GM12878 (cell line): ENCODE data around the gene ELAPOR2. TPM values are rescaled to one million over a fixed set of nuclear protein-coding genes. Genes with fewer than 3 reads are reported as not detected.

Source experiments
- ATAC-seq: fragments of 200-7000 bp; cut with Tn5 transposase; 3 replicates; pipeline ENCODE4 v1.9.1; 2020; ENCODE audit warnings: mild to moderate bottlenecking, moderate library complexity
- BruUV-seq: library from RNA; stranded (reverse); fragments of 400-500 nt; replicated peaks from 2 replicates; lab custom pipeline; 2021; lab: Mats Ljungman, UMichigan
- CTCF ChIA-PET: fragments of 300-600 bp; sonication (Branson Sonifier 250); formaldehyde crosslinking; extraction: SDS; loops from one replicate; lab custom pipeline; 2021; ENCODE audit warnings: inconsistent platforms; lab: Yijun Ruan, JAX
- POLR2A ChIA-PET: fragments of 350-600 bp; formaldehyde crosslinking; extraction: SDS; loops from one replicate; lab custom pipeline; 2021; ENCODE audit warnings: inconsistent platforms; lab: Charles Lee
- RAD21 ChIA-PET: fragments of 300-600 bp; sonication (Branson Sonifier 250); formaldehyde crosslinking; loops from one replicate; lab custom pipeline; 2023; ENCODE audit warnings: antibody characterized with exemption; ENCODE audit not compliant: unreplicated experiment; lab: Charles Lee
- SMC1A ChIA-PET: fragments of 300-600 bp; sonication (Branson Sonifier 250); formaldehyde crosslinking; loops from one replicate; lab custom pipeline; 2023; ENCODE audit not compliant: unreplicated experiment, uncharacterized antibody; lab: Charles Lee
- DNase-seq: peaks from one replicate; pipeline ENCODE4 v3.0.0-alpha.2; 2011; ENCODE audit warnings: low read depth, low spot score
- FAIRE-seq: peaks from 3 replicates; lab custom pipeline; 2011; peaks lifted over from hg19 to GRCh38; lab: Jason Lieb, UNC
- H2AFZ ChIP-seq: 2 replicates; pipeline ENCODE4 v1.6.0; 2011; ENCODE audit warnings: low read depth, low read length, control low read depth; ENCODE audit not compliant: control insufficient read depth
- H3K27ac ChIP-seq: 2 replicates; pipeline ENCODE4 v1.5.1; 2011; ENCODE audit warnings: control low read depth; ENCODE audit not compliant: control insufficient read depth, insufficient read depth
- H3K27me3 ChIP-seq, 2 experiments: replicated peaks in 1 of 2; 2 replicates each; pipeline versions ENCODE4 v1.6.0 to v1.6.1; 2011; ENCODE audit warnings: low read length in 1 of 2; ENCODE audit not compliant: control insufficient read depth in 2 of 2, insufficient read depth in 2 of 2
- H3K36me3 ChIP-seq, 2 experiments: 2 replicates each; pipeline ENCODE4 v1.5.1; 2011; ENCODE audit warnings: low read length in 1 of 2; ENCODE audit not compliant: control insufficient read depth in 2 of 2, insufficient read depth in 2 of 2
- H3K4me1 ChIP-seq: 2 replicates; pipeline ENCODE4 v1.6.1; 2011; ENCODE audit warnings: mild to moderate bottlenecking, low read length, moderate library complexity, mixed read lengths; ENCODE audit not compliant: control insufficient read depth, insufficient read depth
- H3K4me2 ChIP-seq: 2 replicates; pipeline ENCODE4 v1.6.0; 2011; ENCODE audit warnings: control low read depth; ENCODE audit not compliant: control insufficient read depth, insufficient read depth
- H3K4me3 ChIP-seq: fragments of 200-600 bp; sonication (generic); 2 replicates; pipeline ENCODE4 v1.5.1; 2016
- H3K79me2 ChIP-seq: 2 replicates; pipeline ENCODE4 v1.6.0; 2011; ENCODE audit warnings: low read length; ENCODE audit not compliant: control insufficient read depth, insufficient read depth
- H3K9ac ChIP-seq: 2 replicates; pipeline ENCODE4 v1.8.0; 2011; ENCODE audit warnings: low read length, control low read depth, mixed read lengths; ENCODE audit not compliant: control insufficient read depth, insufficient read depth
- H3K9me3 ChIP-seq: replicated peaks from 3 replicates; pipeline ENCODE4 v1.5.1; 2011; ENCODE audit warnings: mild to moderate bottlenecking, low read length; ENCODE audit not compliant: control insufficient read depth, insufficient read depth
- H4K20me1 ChIP-seq: 2 replicates; pipeline ENCODE4 v1.6.0; 2011; ENCODE audit not compliant: control insufficient read depth, insufficient read depth
- CEBPZ ChIP-seq: fragments of 150-350 bp; IDR thresholded peaks from 2 replicates; pipeline ENCODE4 v1.6.1; 2016; ENCODE audit warnings: low read depth, low read length
- IRF3 ChIP-seq: fragments of 450-650 bp; IDR thresholded peaks from 2 replicates; pipeline ENCODE4 v1.6.1; 2014; ENCODE audit warnings: mild to moderate bottlenecking
- JUND ChIP-seq: IDR thresholded peaks from 2 replicates; pipeline ENCODE4 v1.6.1; 2012; ENCODE audit warnings: low read depth, mild to moderate bottlenecking, low read length, improper control_type of control experiment, moderate library complexity
- MYC ChIP-seq: IDR thresholded peaks from 2 replicates; pipeline ENCODE4 v1.6.1; 2011; ENCODE audit warnings: mild to moderate bottlenecking, low read length, moderate library complexity, inconsistent platforms; ENCODE audit not compliant: insufficient read depth, insufficient replicate concordance, insufficient read length, severe bottlenecking
- WGBS: methylation state at CpG from one replicate; pipeline ENCODE4 v1.1.6; 2016; ENCODE audit warnings: low lambda C conversion rate; ENCODE audit not compliant: insufficient replicate concordance, insufficient coverage; ENCODE audit errors: missing lambda C conversion rate; 5-methylcytosine and 5-hydroxymethylcytosine counted together
- in situ Hi-C: fragments of 300-500 bp; cut with MboI; formaldehyde crosslinking; loops from 9 replicates; pipeline ENCODE4 v1.14.3; 2018; ENCODE audit warnings: mixed read lengths
- intact Hi-C: fragments of 100-400 bp; cut with micrococcal nuclease; formaldehyde crosslinking; loops from one replicate; pipeline ENCODE4 v1.14.2; 2022; ENCODE audit not compliant: unreplicated experiment
- polyA plus RNA-seq, 11 experiments: library from polyadenylated mRNA; depleted of rRNA in 4 of 11; unstranded in 6 of 11; stranded (reverse) in 5 of 11; fragments of >200 nt; fragmentation: Nextera tagmentation in 4 of 11; fragmentation: Illumina TruSeq in 1 of 11; extraction: Ambion mirVana in 4 of 11; extraction: Trizol in 1 of 11; gene quantifications; 1 replicate in 1 of 11; 2 replicates in 10 of 11; pipeline versions ENCODE4 v1.2.1 to v1.2.3, GENCODE V29; 2011 to 2016; ENCODE audit warnings: inconsistent platforms in 2 of 11, missing spikeins in 2 of 11, low read depth in 1 of 11
- total RNA-seq, 4 experiments: library from RNA; depleted of rRNA in 3 of 4; stranded (reverse); fragments of >200 nt in 3 of 4; fragmentation: Illumina TruSeq in 1 of 4; extraction: Trizol in 1 of 4; gene quantifications; 2 replicates each; pipeline versions ENCODE4 v1.2.1 to v1.2.3, GENCODE V29; 2013 to 2021

ELAPOR2 gene
- total and polyA plus RNA-seq, 10 of the 15 experiments (the other 5 are each of a cell fraction or from before 2014, with no cell fraction given) = 0.12 to 7.1 (median 3.8) TPM

GRCh38 chr7:87036985-87037384 is 22.5 kb downstream of the ELAPOR2 start:
- no TSS peak for BruUV-seq
- H3K4me2 ChIP-seq = no peak overlapping the region
- ChIA-PET CTCF (no interaction called here), SMC1A (interaction anchor here (0.9 kb wide), 1 partner anchor 149 kb away, joined by 3 read pairs; no protein-coding TSS in a partner anchor), POLR2A (interaction anchor here (0.7 kb wide), 1 partner anchor 165 kb away, joined by 5 read pairs; no protein-coding TSS in a partner anchor), RAD21 (no interaction called here)
- H3K27ac ChIP-seq = no peak overlapping the region
- no peak overlapping the region for H3K4me3 ChIP-seq
- FAIRE-seq = no peak
- intact Hi-C loops (no loop called here), in situ Hi-C loops (no loop called here)
- TF ChIP-seq MYC = no peak
- TF ChIP-seq IRF3 = no peak
- no peak for TF ChIP-seq JUND
- TF ChIP-seq CEBPZ = no peak
- H3K79me2 ChIP-seq = no peaks in the 10 kb centered on the region
- H4K20me1 ChIP-seq = no peaks in the 10 kb centered on the region
- no peak for DNase-seq
- no peaks in the 10 kb centered on the region for H3K36me3 ChIP-seq
- no peak overlapping the region for H3K9ac ChIP-seq
- ATAC-seq = no peak
- no peaks in the 10 kb centered on the region for H3K27me3 ChIP-seq
- H3K4me1 ChIP-seq = no peaks in the 10 kb centered on the region
- WGBS = 47% methylated on average over 2 of the region's 2 CpGs
- H3K9me3 ChIP-seq = no peaks in the 10 kb centered on the region
- H2AFZ ChIP-seq = no peak overlapping the region
